Measurements from ENCODE around the gene CBY2.
"Not testable (repeated sequence)": the region's sequence is repeated elsewhere in the genome, so short reads cannot be mapped to it uniquely, and the experiment has no call there.

The CBY2 gene

GRCh38 chr13:45702088-45702487 is at the start of gene CBY2:
TSS of gene CBY2 (plus strand) at chr13:45702320. CDS start at chr13:45702391, 71 bp downstream.
- Histone ChIP-seq H3K27ac (ENCODE audit: low read depth, low read length) (no peak within 1 kb of the TSS), H3K27me3 (ENCODE audit: control insufficient read depth, insufficient read depth, low read length) (no peaks in the 10 kb centered on the region), H3K4me1 (ENCODE audit: control insufficient read depth, insufficient read depth, low read length) (no peaks in the 10 kb centered on the region), H3K4me3 (ENCODE audit: low read length) (no peak within 1 kb of the TSS), H3K9ac (ENCODE audit: low read length) (no peak within 1 kb of the TSS), H3K36me3 (ENCODE audit: control insufficient read depth, insufficient read depth, low read length) (no peaks in the 10 kb centered on the region)

- no peak overlapping the region for H3K27ac ChIP-seq (ENCODE audit: low read depth, low read length)
- H3K4me3 ChIP-seq (ENCODE audit: low read length) = no peak overlapping the region
Observed at GRCh38 chr13:45654633-45655349, 47.3 kb upstream of the CBY2 start.

GRCh38 chr13:45658586-45659235 is 43.4 kb upstream of the CBY2 start:
- H3K9ac ChIP-seq (ENCODE audit: low read length) = no peak overlapping the region

More at GRCh38 chr13:45654633-45655349, 47.3 kb upstream of the CBY2 start:
- Histone ChIP-seq H3K9ac (ENCODE audit: low read length) (no peak overlapping the region), H3K36me3 (ENCODE audit: control insufficient read depth, insufficient read depth, low read length) (no peaks in the 10 kb centered on the region), H3K27me3 (ENCODE audit: control insufficient read depth, insufficient read depth, low read length) (no peaks in the 10 kb centered on the region), H3K4me1 (ENCODE audit: control insufficient read depth, insufficient read depth, low read length) (no peaks in the 10 kb centered on the region)

GRCh38 chr13:45659536-45659935 is 42.6 kb upstream of the CBY2 start:
- Histone ChIP-seq H3K4me3 (ENCODE audit: low read length) (no peak overlapping the region), H3K27me3 (ENCODE audit: control insufficient read depth, insufficient read depth, low read length) (no peaks in the 10 kb centered on the region), H3K4me1 (ENCODE audit: control insufficient read depth, insufficient read depth, low read length) (no peaks in the 10 kb centered on the region), H3K27ac (ENCODE audit: low read depth, low read length) (no peak overlapping the region), H3K36me3 (ENCODE audit: control insufficient read depth, insufficient read depth, low read length) (no peaks in the 10 kb centered on the region), H3K9ac (ENCODE audit: low read length) (no peak overlapping the region)

More at GRCh38 chr13:45658586-45659235, 43.4 kb upstream of the CBY2 start:
- no peak overlapping the region for H3K4me3 ChIP-seq (ENCODE audit: low read length)
- no peaks in the 10 kb centered on the region for H3K27me3 ChIP-seq (ENCODE audit: control insufficient read depth, insufficient read depth, low read length)
- H3K36me3 ChIP-seq (ENCODE audit: control insufficient read depth, insufficient read depth, low read length) = no peaks in the 10 kb centered on the region
- H3K4me1 ChIP-seq (ENCODE audit: control insufficient read depth, insufficient read depth, low read length) = no peaks in the 10 kb centered on the region
- no peak overlapping the region for H3K27ac ChIP-seq (ENCODE audit: low read depth, low read length)

- not testable (repeated sequence) for H3K36me3 ChIP-seq (ENCODE audit: control insufficient read depth, insufficient read depth, low read length); H3K4me1 ChIP-seq (ENCODE audit: control insufficient read depth, insufficient read depth, low read length); H3K4me3 ChIP-seq (ENCODE audit: low read length); H3K9ac ChIP-seq (ENCODE audit: low read length); H3K27ac ChIP-seq (ENCODE audit: low read depth, low read length); H3K27me3 ChIP-seq (ENCODE audit: control insufficient read depth, insufficient read depth, low read length)
Observed at GRCh38 chr13:45660458-45660857, 41.7 kb upstream of the CBY2 start.

GRCh38 chr13:45662162-45662561 is 40.0 kb upstream of the CBY2 start:
- Histone ChIP-seq H3K27ac (ENCODE audit: low read depth, low read length) (no peak overlapping the region), H3K36me3 (ENCODE audit: control insufficient read depth, insufficient read depth, low read length) (no peaks in the 10 kb centered on the region), H3K4me3 (ENCODE audit: low read length) (no peak overlapping the region), H3K9ac (ENCODE audit: low read length) (no peak overlapping the region), H3K4me1 (ENCODE audit: control insufficient read depth, insufficient read depth, low read length) (no peaks in the 10 kb centered on the region), H3K27me3 (ENCODE audit: control insufficient read depth, insufficient read depth, low read length) (no peaks in the 10 kb centered on the region)

- H3K36me3 ChIP-seq (ENCODE audit: control insufficient read depth, insufficient read depth, low read length); H3K27ac ChIP-seq (ENCODE audit: low read depth, low read length); H3K4me3 ChIP-seq (ENCODE audit: low read length); H3K4me1 ChIP-seq (ENCODE audit: control insufficient read depth, insufficient read depth, low read length); H3K27me3 ChIP-seq (ENCODE audit: control insufficient read depth, insufficient read depth, low read length); H3K9ac ChIP-seq (ENCODE audit: low read length): not testable (repeated sequence)
Observed at GRCh38 chr13:45662903-45663302, 39.2 kb upstream of the CBY2 start.

- not testable (repeated sequence) for H3K27me3 ChIP-seq (ENCODE audit: control insufficient read depth, insufficient read depth, low read length); H3K36me3 ChIP-seq (ENCODE audit: control insufficient read depth, insufficient read depth, low read length); H3K4me3 ChIP-seq (ENCODE audit: low read length); H3K9ac ChIP-seq (ENCODE audit: low read length); H3K4me1 ChIP-seq (ENCODE audit: control insufficient read depth, insufficient read depth, low read length); H3K27ac ChIP-seq (ENCODE audit: low read depth, low read length)
Observed at GRCh38 chr13:45669626-45670025, 32.5 kb upstream of the CBY2 start.

- H3K27ac ChIP-seq (ENCODE audit: low read depth, low read length) = no peak overlapping the region
- no peaks in the 10 kb centered on the region for H3K27me3 ChIP-seq (ENCODE audit: control insufficient read depth, insufficient read depth, low read length)
- no peaks in the 10 kb centered on the region for H3K4me1 ChIP-seq (ENCODE audit: control insufficient read depth, insufficient read depth, low read length)
- no peak overlapping the region for H3K4me3 ChIP-seq (ENCODE audit: low read length)
- H3K36me3 ChIP-seq (ENCODE audit: control insufficient read depth, insufficient read depth, low read length) = no peaks in the 10 kb centered on the region
- no peak overlapping the region for H3K9ac ChIP-seq (ENCODE audit: low read length)
Observed at GRCh38 chr13:45670189-45670885, 31.8 kb upstream of the CBY2 start.

- Histone ChIP-seq H3K36me3 (ENCODE audit: control insufficient read depth, insufficient read depth, low read length) (no peaks in the 10 kb centered on the region), H3K27ac (ENCODE audit: low read depth, low read length) (no peak overlapping the region), H3K4me1 (ENCODE audit: control insufficient read depth, insufficient read depth, low read length) (no peaks in the 10 kb centered on the region), H3K4me3 (ENCODE audit: low read length) (no peak overlapping the region), H3K9ac (ENCODE audit: low read length) (no peak overlapping the region), H3K27me3 (ENCODE audit: control insufficient read depth, insufficient read depth, low read length) (no peaks in the 10 kb centered on the region)
Observed at GRCh38 chr13:45674908-45675307, 27.2 kb upstream of the CBY2 start.

- Histone ChIP-seq H3K27me3 (ENCODE audit: control insufficient read depth, insufficient read depth, low read length) (peaks cover 2% of the 10 kb centered on the region), H3K27ac (ENCODE audit: low read depth, low read length) (no peak overlapping the region), H3K9ac (ENCODE audit: low read length) (no peak overlapping the region), H3K4me1 (ENCODE audit: control insufficient read depth, insufficient read depth, low read length) (no peaks in the 10 kb centered on the region), H3K4me3 (ENCODE audit: low read length) (no peak overlapping the region), H3K36me3 (ENCODE audit: control insufficient read depth, insufficient read depth, low read length) (no peaks in the 10 kb centered on the region)
Observed at GRCh38 chr13:45678282-45678681, 23.8 kb upstream of the CBY2 start.

GRCh38 chr13:45681113-45681512 is 21.0 kb upstream of the CBY2 start:
- no peaks in the 10 kb centered on the region for H3K36me3 ChIP-seq (ENCODE audit: control insufficient read depth, insufficient read depth, low read length)
- H3K4me3 ChIP-seq (ENCODE audit: low read length) = no peak overlapping the region
- H3K4me1 ChIP-seq (ENCODE audit: control insufficient read depth, insufficient read depth, low read length) = no peaks in the 10 kb centered on the region
- no peak overlapping the region for H3K27ac ChIP-seq (ENCODE audit: low read depth, low read length)
- H3K9ac ChIP-seq (ENCODE audit: low read length) = no peak overlapping the region
- H3K27me3 ChIP-seq (ENCODE audit: control insufficient read depth, insufficient read depth, low read length) = peaks cover 2% of the 10 kb centered on the region

All from rectal smooth muscle tissue (tissue), 1 donor.